A673 (cell line): Measurements from ENCODE around the gene GRM5. TPM values are rescaled to one million over a fixed set of nuclear protein-coding genes. Genes with fewer than 3 reads are reported as not detected.

ENCODE experiments used
- BruUV-seq: library from RNA; stranded (reverse); fragments of 400-500 nt; replicated peaks from 2 replicates; lab custom pipeline; 2021; lab: Mats Ljungman, UMichigan
- CTCF ChIA-PET: fragments of 300-600 bp; sonication (Branson Sonifier 250); formaldehyde crosslinking; loops from one replicate; lab custom pipeline; 2022; ENCODE audit warnings: antibody characterized with exemption; lab: Charles Lee
- POLR2A ChIA-PET: fragments of 300-600 bp; sonication (Branson Sonifier 250); formaldehyde crosslinking; loops from one replicate; lab custom pipeline; 2022; ENCODE audit warnings: antibody characterized with exemption; ENCODE audit not compliant: low non-redundant PET; lab: Charles Lee
- DNase-seq: peaks from one replicate; pipeline ENCODE4 v3.0.0-alpha.2; 2015; ENCODE audit warnings: low spot score
- H3K27ac ChIP-seq: fragments of 200-600 bp; sonication (generic); 2 replicates; pipeline ENCODE4 v1.5.1; 2016; ENCODE audit warnings: mixed run types, low read depth, mild to moderate bottlenecking, mixed read lengths, antibody characterized with exemption, low read length; ENCODE audit not compliant: poor library complexity, severe bottlenecking
- H3K27me3 ChIP-seq: fragments of 200-600 bp; sonication (generic); replicated peaks from 2 replicates; pipeline ENCODE4 v1.6.1; 2017; ENCODE audit warnings: mixed run types, low read depth, mild to moderate bottlenecking, mixed read lengths, antibody characterized with exemption, low read length; ENCODE audit not compliant: insufficient read depth, poor library complexity
- H3K36me3 ChIP-seq: fragments of 200-600 bp; sonication (generic); 2 replicates; pipeline ENCODE4 v1.6.1; 2016; ENCODE audit warnings: mixed run types, mild to moderate bottlenecking, mixed read lengths, antibody characterized with exemption, low read length; ENCODE audit not compliant: insufficient read depth, poor library complexity, severe bottlenecking
- H3K4me1 ChIP-seq: fragments of 200-600 bp; sonication (generic); 2 replicates; pipeline ENCODE4 v1.6.1; 2017; ENCODE audit warnings: mixed run types, mild to moderate bottlenecking, mixed read lengths, antibody characterized with exemption, low read length; ENCODE audit not compliant: insufficient read depth, poor library complexity, severe bottlenecking
- H3K4me3 ChIP-seq: fragments of 200-600 bp; sonication (generic); 2 replicates; pipeline ENCODE4 v1.5.1; 2016; ENCODE audit warnings: low read depth, mixed run types, mild to moderate bottlenecking, mixed read lengths, low read length; ENCODE audit not compliant: poor library complexity, severe bottlenecking
- H3K9me3 ChIP-seq: fragments of 200-600 bp; sonication (generic); 2 replicates; pipeline ENCODE4 v1.6.1; 2016; ENCODE audit warnings: mixed run types, low read depth, mild to moderate bottlenecking, mixed read lengths, antibody characterized with exemption, low read length; ENCODE audit not compliant: poor library complexity, severe bottlenecking
- CTCF ChIP-seq: fragments of 300-800, 200-600 bp; sonication (generic); conservative IDR thresholded peaks from 2 replicates; pipeline ENCODE4 v1.5.1; 2017; ENCODE audit warnings: low read depth, mild to moderate bottlenecking, antibody characterized with exemption, low read length, moderate library complexity, mixed read lengths
- EZH2 ChIP-seq: fragments of 200-600 bp; sonication (generic); IDR thresholded peaks from 2 replicates; pipeline ENCODE4 v1.6.1; 2017; ENCODE audit warnings: borderline replicate concordance, low read depth, mild to moderate bottlenecking, mixed read lengths, antibody characterized with exemption, low read length; ENCODE audit not compliant: poor library complexity, severe bottlenecking
- intact Hi-C: fragments of 100-400 bp; cut with micrococcal nuclease; formaldehyde crosslinking; loops from one replicate; pipeline ENCODE4 v1.10.0; 2022; ENCODE audit not compliant: unreplicated experiment
- total RNA-seq: library from RNA; stranded (reverse); gene quantifications from 2 replicates; pipeline ENCODE4 v1.2.3, GENCODE V29; 2021

The GRM5 gene
- total RNA-seq, 1 experiment from 2014 or later = not detected

GRCh38 chr11:88644724-88645123 is 421.1 kb downstream of the GRM5 start:
- intact Hi-C loops = no loop called here
- no TSS peak for BruUV-seq
- H3K27ac ChIP-seq = no peak overlapping the region
- CTCF ChIA-PET = no interaction called here
- H3K27me3 ChIP-seq = no peaks in the 10 kb centered on the region
- H3K36me3 ChIP-seq = no peaks in the 10 kb centered on the region
- POLR2A ChIA-PET = no interaction called here
- no peak for DNase-seq
- TF ChIP-seq EZH2 (no peak), CTCF (no peak)
- no peak overlapping the region for H3K4me3 ChIP-seq
- H3K9me3 ChIP-seq = no peaks in the 10 kb centered on the region
- no peaks in the 10 kb centered on the region for H3K4me1 ChIP-seq

DNA sequence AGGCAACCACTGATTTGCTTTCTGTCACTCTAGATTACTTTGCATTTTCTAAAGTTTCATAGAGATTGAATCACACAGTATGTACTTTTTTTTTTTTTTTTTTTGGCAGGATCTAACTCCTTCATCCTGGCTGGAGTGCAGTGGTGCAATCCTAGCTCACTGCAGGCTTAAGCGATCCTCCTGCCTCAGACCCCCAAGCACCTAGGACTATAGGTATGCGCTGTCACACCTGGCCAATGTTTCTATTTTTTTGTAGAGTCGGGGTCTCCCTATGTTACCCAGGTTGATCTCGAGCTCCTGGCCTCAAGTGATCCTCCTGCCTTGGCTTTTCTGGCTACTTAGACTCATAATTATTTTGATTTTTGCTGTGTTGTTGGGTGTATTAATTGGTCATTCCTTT is 433.6 kb downstream of the GRM5 start:
- H3K36me3 ChIP-seq = no peaks in the 10 kb centered on the region
- intact Hi-C loops = no loop called here
- H3K27ac ChIP-seq = no peak overlapping the region
- no peaks in the 10 kb centered on the region for H3K9me3 ChIP-seq
- no peaks in the 10 kb centered on the region for H3K4me1 ChIP-seq
- no TSS peak for BruUV-seq
- CTCF ChIA-PET = no interaction called here
- no peaks in the 10 kb centered on the region for H3K27me3 ChIP-seq
- no peak overlapping the region for H3K4me3 ChIP-seq
- TF ChIP-seq CTCF (no peak), EZH2 (no peak)
- POLR2A ChIA-PET = no interaction called here
- no peak for DNase-seq

GRCh38 chr11:88631497-88631896 is 434.3 kb downstream of the GRM5 start:
- no TSS peak for BruUV-seq
- intact Hi-C loops = no loop called here
- Histone ChIP-seq H3K4me3 (no peak overlapping the region), H3K9me3 (no peaks in the 10 kb centered on the region), H3K36me3 (no peaks in the 10 kb centered on the region), H3K4me1 (no peaks in the 10 kb centered on the region), H3K27ac (no peak overlapping the region), H3K27me3 (no peaks in the 10 kb centered on the region)
- ChIA-PET POLR2A (no interaction called here), CTCF (no interaction called here)
- no peak for DNase-seq
- TF ChIP-seq CTCF (no peak), EZH2 (no peak)
